WTC11 (cell line): Measurements from ENCODE around the gene SPPL2B. TPM values are rescaled to one million over a fixed set of nuclear protein-coding genes. Genes with fewer than 3 reads are reported as not detected.

ENCODE experiments used
- ATAC-seq: fragments of 200-7000 bp; cut with Tn5 transposase; 2 replicates; pipeline ENCODE4 v1.10.0; 2021; ENCODE audit warnings: mild to moderate bottlenecking, moderate library complexity
- CTCF ChIA-PET: fragments of 300-600 bp; sonication (Branson Sonifier 250); formaldehyde crosslinking; loops from one replicate; lab custom pipeline; 2021; ENCODE audit warnings: antibody characterized with exemption; lab: Charles Lee
- POLR2A ChIA-PET: fragments of 350-600 bp; sonication (Branson Sonifier 250); formaldehyde crosslinking; loops from one replicate; lab custom pipeline; 2021; ENCODE audit warnings: antibody characterized with exemption; lab: Charles Lee
- DNase-seq: peaks from one replicate; pipeline ENCODE4 v3.0.0; 2021; ENCODE audit warnings: low spot score
- H3K27ac Mint-ChIP-seq: 2 replicates; pipeline ENCODE4 v1.8.0; 2021; ENCODE audit warnings: mixed read lengths
- H3K27me3 Mint-ChIP-seq: 2 replicates; pipeline ENCODE4 v1.8.0; 2021; ENCODE audit warnings: low read depth, mild to moderate bottlenecking, moderate library complexity, mixed read lengths
- H3K36me3 Mint-ChIP-seq: 2 replicates; pipeline ENCODE4 v1.8.0; 2021; ENCODE audit warnings: mixed read lengths
- H3K4me1 Mint-ChIP-seq: 2 replicates; pipeline ENCODE4 v1.8.0; 2022; ENCODE audit warnings: mixed read lengths
- H3K4me3 Mint-ChIP-seq: 2 replicates; pipeline ENCODE4 v1.8.0; 2021; ENCODE audit warnings: mild to moderate bottlenecking, moderate library complexity, mixed read lengths
- H3K9me3 Mint-ChIP-seq: 2 replicates; pipeline ENCODE4 v1.8.0; 2021; ENCODE audit warnings: mixed read lengths
- EMX1 ChIP-seq: fragments of 250-450 bp; sonication (Bioruptor Pico); IDR thresholded peaks from 2 replicates; pipeline ENCODE4 v1.8.0; 2021; ENCODE audit warnings: mild to moderate bottlenecking
- FOXJ3 ChIP-seq: sonication (generic); formaldehyde crosslinking; IDR thresholded peaks from 2 replicates; pipeline ENCODE4 v1.9.0; 2021; ENCODE audit warnings: missing genetic modification reagents, mild to moderate bottlenecking, borderline replicate concordance
- FOXK1 ChIP-seq: sonication (generic); formaldehyde crosslinking; IDR thresholded peaks from 2 replicates; pipeline ENCODE4 v1.8.0; 2022; ENCODE audit warnings: mild to moderate bottlenecking, moderate library complexity, missing genetic modification reagents
- GABPB1 ChIP-seq: sonication (generic); formaldehyde crosslinking; IDR thresholded peaks from 2 replicates; pipeline ENCODE4 v1.8.1; 2023; ENCODE audit warnings: mild to moderate bottlenecking, missing genetic modification reagents
- GTF2I ChIP-seq: fragments of 250-450 bp; sonication (Bioruptor Pico); conservative IDR thresholded peaks from 2 replicates; pipeline ENCODE4 v1.4.0; 2021; ENCODE audit warnings: mild to moderate bottlenecking
- MXD4 ChIP-seq: fragments of 250-450 bp; sonication (Bioruptor Pico); IDR thresholded peaks from 2 replicates; pipeline ENCODE4 v1.8.0; 2021; ENCODE audit warnings: mild to moderate bottlenecking, moderate library complexity, borderline replicate concordance
- MYBL2 ChIP-seq: sonication (generic); formaldehyde crosslinking; IDR thresholded peaks from 2 replicates; pipeline ENCODE4 v1.8.1; 2023; ENCODE audit warnings: mild to moderate bottlenecking, moderate library complexity, missing genetic modification reagents
- NFATC4 ChIP-seq: fragments of 250-450 bp; sonication (Bioruptor Pico); IDR thresholded peaks from 2 replicates; pipeline ENCODE4 v1.9.0; 2021; ENCODE audit warnings: mild to moderate bottlenecking
- NR3C1 ChIP-seq: sonication (generic); formaldehyde crosslinking; conservative IDR thresholded peaks from 2 replicates; pipeline ENCODE4 v1.8.1; 2023; ENCODE audit warnings: low read depth, mild to moderate bottlenecking, missing genetic modification reagents
- SOX15 ChIP-seq: fragments of 250-450 bp; sonication (Bioruptor Pico); IDR thresholded peaks from 2 replicates; pipeline ENCODE4 v1.9.0; 2021; ENCODE audit warnings: mild to moderate bottlenecking
- ZNF396 ChIP-seq: fragments of 250-450 bp; sonication (Bioruptor Pico); IDR thresholded peaks from 2 replicates; pipeline ENCODE4 v1.8.0; 2021; ENCODE audit warnings: mild to moderate bottlenecking, moderate library complexity, borderline replicate concordance
- ZNF416 ChIP-seq: fragments of 250-450 bp; sonication (Bioruptor Pico); IDR thresholded peaks from 2 replicates; pipeline ENCODE4 v1.9.0; 2021; ENCODE audit warnings: mild to moderate bottlenecking, inconsistent platforms
- ZNF423 ChIP-seq: fragments of 250-450 bp; sonication (Bioruptor Pico); IDR thresholded peaks from 2 replicates; pipeline ENCODE4 v2.1.2; 2022; ENCODE audit warnings: mild to moderate bottlenecking, moderate library complexity
- total RNA-seq: library from RNA; stranded (reverse); gene quantifications from 3 replicates; pipeline ENCODE4 v1.2.3, GENCODE V29; 2021
- TF ChIP-seq, protein P1 (sequence below): sonication (generic); formaldehyde crosslinking; IDR thresholded peaks from 2 replicates; pipeline ENCODE4 v1.8.1; 2022; ENCODE audit warnings: mild to moderate bottlenecking, missing genetic modification reagents, moderate library complexity, borderline replicate concordance
- TF ChIP-seq, protein P2 (sequence below): sonication (generic); formaldehyde crosslinking; IDR thresholded peaks from 2 replicates; pipeline ENCODE4 v1.8.1; 2023; ENCODE audit warnings: mild to moderate bottlenecking, moderate library complexity, missing genetic modification reagents
- TF ChIP-seq, protein P3 (sequence below): fragments of 250-450 bp; sonication (Bioruptor Pico); IDR thresholded peaks from 2 replicates; pipeline ENCODE4 v1.9.0; 2021; ENCODE audit warnings: mild to moderate bottlenecking, borderline replicate concordance
- TF ChIP-seq, protein P4 (sequence below): sonication (generic); formaldehyde crosslinking; IDR thresholded peaks from 2 replicates; pipeline ENCODE4 v1.8.0; 2023; ENCODE audit warnings: mild to moderate bottlenecking, missing genetic modification reagents
- TF ChIP-seq, protein P5 (sequence below): sonication (generic); formaldehyde crosslinking; IDR thresholded peaks from 2 replicates; pipeline ENCODE4 v1.8.0; 2022; ENCODE audit warnings: mild to moderate bottlenecking, missing genetic modification reagents
- TF ChIP-seq, protein P6 (sequence below): sonication (generic); formaldehyde crosslinking; IDR thresholded peaks from 2 replicates; pipeline ENCODE4 v1.8.1; 2022; ENCODE audit warnings: low read depth, missing genetic modification reagents, borderline replicate concordance

The SPPL2B gene
- total RNA-seq, 1 experiment from 2014 or later: 117 TPM

DNA sequence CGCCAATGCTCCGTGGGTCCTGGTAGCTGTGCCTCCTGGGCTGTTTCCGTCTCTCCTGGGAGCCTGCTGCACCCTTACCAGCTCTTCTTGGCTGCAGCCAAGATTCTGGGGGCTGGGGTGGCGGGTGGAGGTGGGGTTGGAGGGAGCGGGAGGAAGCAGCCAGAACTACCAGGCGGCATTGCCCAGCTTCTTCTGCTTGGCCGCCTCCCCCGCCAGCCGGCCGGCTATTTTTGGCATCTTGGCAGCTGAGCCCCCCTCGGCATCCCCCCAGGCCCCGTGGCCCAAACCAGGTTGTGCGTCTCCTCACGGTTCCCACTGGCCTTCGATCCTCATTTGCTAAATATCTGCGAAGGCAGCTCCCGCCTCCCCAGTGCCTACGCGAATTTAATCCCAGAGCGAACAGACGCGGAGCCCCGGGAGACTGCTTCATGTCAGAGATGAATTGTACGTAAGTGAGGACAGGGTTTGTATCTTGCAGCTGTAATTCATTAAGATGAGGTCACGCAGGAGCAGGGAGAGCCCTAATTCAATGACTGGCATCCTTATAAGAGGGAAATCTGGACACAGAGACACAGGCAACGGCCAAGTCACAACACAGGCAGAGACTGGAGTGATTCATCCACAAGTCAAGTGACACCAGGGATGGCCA, 33.7 kb upstream of the SPPL2B start:
- no peak for DNase-seq
- TF ChIP-seq SOX15 (CRISPR knock-in tag) (no peak), FOXJ3 (CRISPR knock-in tag) (no peak), GTF2I (no peak), MXD4 (CRISPR knock-in tag) (no peak), NR3C1 (CRISPR knock-in tag) (no peak), ZNF396 (no peak), ZNF416 (CRISPR knock-in tag) (no peak), FOXK1 (no peak), NFATC4 (CRISPR knock-in tag) (no peak), GABPB1 (no peak), ZNF423 (no peak), MYBL2 (no peak), EMX1 (no peak)
- TF ChIP-seq, protein P1, sequence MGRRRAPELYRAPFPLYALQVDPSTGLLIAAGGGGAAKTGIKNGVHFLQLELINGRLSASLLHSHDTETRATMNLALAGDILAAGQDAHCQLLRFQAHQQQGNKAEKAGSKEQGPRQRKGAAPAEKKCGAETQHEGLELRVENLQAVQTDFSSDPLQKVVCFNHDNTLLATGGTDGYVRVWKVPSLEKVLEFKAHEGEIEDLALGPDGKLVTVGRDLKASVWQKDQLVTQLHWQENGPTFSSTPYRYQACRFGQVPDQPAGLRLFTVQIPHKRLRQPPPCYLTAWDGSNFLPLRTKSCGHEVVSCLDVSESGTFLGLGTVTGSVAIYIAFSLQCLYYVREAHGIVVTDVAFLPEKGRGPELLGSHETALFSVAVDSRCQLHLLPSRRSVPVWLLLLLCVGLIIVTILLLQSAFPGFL: no peak
- TF ChIP-seq, protein P2, sequence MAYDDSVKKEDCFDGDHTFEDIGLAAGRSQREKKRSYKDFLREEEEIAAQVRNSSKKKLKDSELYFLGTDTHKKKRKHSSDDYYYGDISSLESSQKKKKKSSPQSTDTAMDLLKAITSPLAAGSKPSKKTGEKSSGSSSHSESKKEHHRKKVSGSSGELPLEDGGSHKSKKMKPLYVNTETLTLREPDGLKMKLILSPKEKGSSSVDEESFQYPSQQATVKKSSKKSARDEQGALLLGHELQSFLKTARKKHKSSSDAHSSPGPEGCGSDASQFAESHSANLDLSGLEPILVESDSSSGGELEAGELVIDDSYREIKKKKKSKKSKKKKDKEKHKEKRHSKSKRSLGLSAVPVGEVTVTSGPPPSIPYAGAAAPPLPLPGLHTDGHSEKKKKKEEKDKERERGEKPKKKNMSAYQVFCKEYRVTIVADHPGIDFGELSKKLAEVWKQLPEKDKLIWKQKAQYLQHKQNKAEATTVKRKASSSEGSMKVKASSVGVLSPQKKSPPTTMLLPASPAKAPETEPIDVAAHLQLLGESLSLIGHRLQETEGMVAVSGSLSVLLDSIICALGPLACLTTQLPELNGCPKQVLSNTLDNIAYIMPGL (CRISPR knock-in tag): no peak
- TF ChIP-seq, protein P3, sequence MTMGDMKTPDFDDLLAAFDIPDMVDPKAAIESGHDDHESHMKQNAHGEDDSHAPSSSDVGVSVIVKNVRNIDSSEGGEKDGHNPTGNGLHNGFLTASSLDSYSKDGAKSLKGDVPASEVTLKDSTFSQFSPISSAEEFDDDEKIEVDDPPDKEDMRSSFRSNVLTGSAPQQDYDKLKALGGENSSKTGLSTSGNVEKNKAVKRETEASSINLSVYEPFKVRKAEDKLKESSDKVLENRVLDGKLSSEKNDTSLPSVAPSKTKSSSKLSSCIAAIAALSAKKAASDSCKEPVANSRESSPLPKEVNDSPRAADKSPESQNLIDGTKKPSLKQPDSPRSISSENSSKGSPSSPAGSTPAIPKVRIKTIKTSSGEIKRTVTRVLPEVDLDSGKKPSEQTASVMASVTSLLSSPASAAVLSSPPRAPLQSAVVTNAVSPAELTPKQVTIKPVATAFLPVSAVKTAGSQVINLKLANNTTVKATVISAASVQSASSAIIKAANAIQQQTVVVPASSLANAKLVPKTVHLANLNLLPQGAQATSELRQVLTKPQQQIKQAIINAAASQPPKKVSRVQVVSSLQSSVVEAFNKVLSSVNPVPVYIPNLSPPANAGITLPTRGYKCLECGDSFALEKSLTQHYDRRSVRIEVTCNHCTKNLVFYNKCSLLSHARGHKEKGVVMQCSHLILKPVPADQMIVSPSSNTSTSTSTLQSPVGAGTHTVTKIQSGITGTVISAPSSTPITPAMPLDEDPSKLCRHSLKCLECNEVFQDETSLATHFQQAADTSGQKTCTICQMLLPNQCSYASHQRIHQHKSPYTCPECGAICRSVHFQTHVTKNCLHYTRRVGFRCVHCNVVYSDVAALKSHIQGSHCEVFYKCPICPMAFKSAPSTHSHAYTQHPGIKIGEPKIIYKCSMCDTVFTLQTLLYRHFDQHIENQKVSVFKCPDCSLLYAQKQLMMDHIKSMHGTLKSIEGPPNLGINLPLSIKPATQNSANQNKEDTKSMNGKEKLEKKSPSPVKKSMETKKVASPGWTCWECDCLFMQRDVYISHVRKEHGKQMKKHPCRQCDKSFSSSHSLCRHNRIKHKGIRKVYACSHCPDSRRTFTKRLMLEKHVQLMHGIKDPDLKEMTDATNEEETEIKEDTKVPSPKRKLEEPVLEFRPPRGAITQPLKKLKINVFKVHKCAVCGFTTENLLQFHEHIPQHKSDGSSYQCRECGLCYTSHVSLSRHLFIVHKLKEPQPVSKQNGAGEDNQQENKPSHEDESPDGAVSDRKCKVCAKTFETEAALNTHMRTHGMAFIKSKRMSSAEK: no peak
- TF ChIP-seq, protein P4, sequence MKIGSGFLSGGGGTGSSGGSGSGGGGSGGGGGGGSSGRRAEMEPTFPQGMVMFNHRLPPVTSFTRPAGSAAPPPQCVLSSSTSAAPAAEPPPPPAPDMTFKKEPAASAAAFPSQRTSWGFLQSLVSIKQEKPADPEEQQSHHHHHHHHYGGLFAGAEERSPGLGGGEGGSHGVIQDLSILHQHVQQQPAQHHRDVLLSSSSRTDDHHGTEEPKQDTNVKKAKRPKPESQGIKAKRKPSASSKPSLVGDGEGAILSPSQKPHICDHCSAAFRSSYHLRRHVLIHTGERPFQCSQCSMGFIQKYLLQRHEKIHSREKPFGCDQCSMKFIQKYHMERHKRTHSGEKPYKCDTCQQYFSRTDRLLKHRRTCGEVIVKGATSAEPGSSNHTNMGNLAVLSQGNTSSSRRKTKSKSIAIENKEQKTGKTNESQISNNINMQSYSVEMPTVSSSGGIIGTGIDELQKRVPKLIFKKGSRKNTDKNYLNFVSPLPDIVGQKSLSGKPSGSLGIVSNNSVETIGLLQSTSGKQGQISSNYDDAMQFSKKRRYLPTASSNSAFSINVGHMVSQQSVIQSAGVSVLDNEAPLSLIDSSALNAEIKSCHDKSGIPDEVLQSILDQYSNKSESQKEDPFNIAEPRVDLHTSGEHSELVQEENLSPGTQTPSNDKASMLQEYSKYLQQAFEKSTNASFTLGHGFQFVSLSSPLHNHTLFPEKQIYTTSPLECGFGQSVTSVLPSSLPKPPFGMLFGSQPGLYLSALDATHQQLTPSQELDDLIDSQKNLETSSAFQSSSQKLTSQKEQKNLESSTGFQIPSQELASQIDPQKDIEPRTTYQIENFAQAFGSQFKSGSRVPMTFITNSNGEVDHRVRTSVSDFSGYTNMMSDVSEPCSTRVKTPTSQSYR (CRISPR knock-in tag): no peak
- TF ChIP-seq, protein P5, sequence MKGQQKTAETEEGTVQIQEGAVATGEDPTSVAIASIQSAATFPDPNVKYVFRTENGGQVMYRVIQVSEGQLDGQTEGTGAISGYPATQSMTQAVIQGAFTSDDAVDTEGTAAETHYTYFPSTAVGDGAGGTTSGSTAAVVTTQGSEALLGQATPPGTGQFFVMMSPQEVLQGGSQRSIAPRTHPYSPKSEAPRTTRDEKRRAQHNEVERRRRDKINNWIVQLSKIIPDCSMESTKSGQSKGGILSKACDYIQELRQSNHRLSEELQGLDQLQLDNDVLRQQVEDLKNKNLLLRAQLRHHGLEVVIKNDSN: no peak
- TF ChIP-seq, protein P6, sequence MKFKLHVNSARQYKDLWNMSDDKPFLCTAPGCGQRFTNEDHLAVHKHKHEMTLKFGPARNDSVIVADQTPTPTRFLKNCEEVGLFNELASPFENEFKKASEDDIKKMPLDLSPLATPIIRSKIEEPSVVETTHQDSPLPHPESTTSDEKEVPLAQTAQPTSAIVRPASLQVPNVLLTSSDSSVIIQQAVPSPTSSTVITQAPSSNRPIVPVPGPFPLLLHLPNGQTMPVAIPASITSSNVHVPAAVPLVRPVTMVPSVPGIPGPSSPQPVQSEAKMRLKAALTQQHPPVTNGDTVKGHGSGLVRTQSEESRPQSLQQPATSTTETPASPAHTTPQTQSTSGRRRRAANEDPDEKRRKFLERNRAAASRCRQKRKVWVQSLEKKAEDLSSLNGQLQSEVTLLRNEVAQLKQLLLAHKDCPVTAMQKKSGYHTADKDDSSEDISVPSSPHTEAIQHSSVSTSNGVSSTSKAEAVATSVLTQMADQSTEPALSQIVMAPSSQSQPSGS (CRISPR knock-in tag): no peak
- POLR2A ChIA-PET: no interaction called here
- CTCF ChIA-PET: interaction anchor here (0.6 to 2.7 kb wide), 8 partner anchors 20 to 468 kb away, joined by 3 to 24 read pairs (median 4); no protein-coding TSS in a partner anchor
- Mint-ChIP-seq H3K27me3 (peaks cover 46% of the 10 kb centered on the region), H3K4me1 (peaks cover 3% of the 10 kb centered on the region; the same call in 1 of the 2 replicates), H3K27ac (no peak overlapping the region; the same call in 1 of the 2 replicates), H3K36me3 (no peaks in the 10 kb centered on the region), H3K9me3 (no peaks in the 10 kb centered on the region), H3K4me3 (no peak overlapping the region)
- no peak for ATAC-seq
